Cerebellar nuclear complex (tissue), 1 donor: ENCODE results near the gene FSD1L.

ENCODE experiments used
- DNase-seq, 2 experiments: peaks; one replicate each; lab custom pipeline; 2025; lab: John Stamatoyannopoulos, UW

FSD1L gene

GRCh38 chr9:105447814-105448812 is at the start of gene FSD1L:
Gene FSD1L (plus strand): TSS chr9:105448034. CDS start chr9:105448221, 187 bp downstream.
- DNase-seq, result peak; percentile 70 to 71

GRCh38 chr9:105399117-105399516 is 48.7 kb upstream of the FSD1L start:
- no peak for DNase-seq

GRCh38 chr9:105401651-105402050 is 46.2 kb upstream of the FSD1L start:
- DNase-seq, result no peak

GRCh38 chr9:105403552-105404248 is 44.1 kb upstream of the FSD1L start:
- DNase-seq, result no peak

GRCh38 chr9:105405514-105406131 is 42.2 kb upstream of the FSD1L start:
- no peak for DNase-seq

- DNase-seq, result no peak
Observed at GRCh38 chr9:105406369-105406768, 41.5 kb upstream of the FSD1L start.

GRCh38 chr9:105413525-105413924 is 34.3 kb upstream of the FSD1L start:
- no peak for DNase-seq

- no peak for DNase-seq
Observed at GRCh38 chr9:105414947-105415661, 32.7 kb upstream of the FSD1L start.

GRCh38 chr9:105415662-105415980 is 32.2 kb upstream of the FSD1L start:
- no peak for DNase-seq

- no peak for DNase-seq
Observed at GRCh38 chr9:105416840-105417239, 31.0 kb upstream of the FSD1L start.

GRCh38 chr9:105418588-105419500 is 29.0 kb upstream of the FSD1L start:
- no peak for DNase-seq

- no peak for DNase-seq
Observed at GRCh38 chr9:105419816-105420597, 27.8 kb upstream of the FSD1L start.

GRCh38 chr9:105421154-105421553 is 26.7 kb upstream of the FSD1L start:
- DNase-seq, result no peak

- no peak for DNase-seq
Observed at GRCh38 chr9:105421864-105422263, 26.0 kb upstream of the FSD1L start.

- no peak for DNase-seq
Observed at GRCh38 chr9:105425816-105426433, 21.9 kb upstream of the FSD1L start.

GRCh38 chr9:105426657-105427056 is 21.2 kb upstream of the FSD1L start:
- no peak for DNase-seq

GRCh38 chr9:105431424-105432246 is 16.2 kb upstream of the FSD1L start:
- no peak for DNase-seq

- no peak for DNase-seq
Observed at GRCh38 chr9:105432247-105432842, 15.5 kb upstream of the FSD1L start.
